GM18511 (cell line): ENCODE measurements around the gene SAYSD1.
A peak's percentile ranks its signal among the peaks of the same experiment; 100 is the strongest.

Source experiments
- ATAC-seq: cut with Tn5 transposase; IDR thresholded peaks from one replicate; pipeline ENCODE4 v1.9.1; 2021; ENCODE audit warnings: mild to moderate bottlenecking, moderate library complexity; ENCODE audit not compliant: unreplicated experiment

Gene SAYSD1

DNA sequence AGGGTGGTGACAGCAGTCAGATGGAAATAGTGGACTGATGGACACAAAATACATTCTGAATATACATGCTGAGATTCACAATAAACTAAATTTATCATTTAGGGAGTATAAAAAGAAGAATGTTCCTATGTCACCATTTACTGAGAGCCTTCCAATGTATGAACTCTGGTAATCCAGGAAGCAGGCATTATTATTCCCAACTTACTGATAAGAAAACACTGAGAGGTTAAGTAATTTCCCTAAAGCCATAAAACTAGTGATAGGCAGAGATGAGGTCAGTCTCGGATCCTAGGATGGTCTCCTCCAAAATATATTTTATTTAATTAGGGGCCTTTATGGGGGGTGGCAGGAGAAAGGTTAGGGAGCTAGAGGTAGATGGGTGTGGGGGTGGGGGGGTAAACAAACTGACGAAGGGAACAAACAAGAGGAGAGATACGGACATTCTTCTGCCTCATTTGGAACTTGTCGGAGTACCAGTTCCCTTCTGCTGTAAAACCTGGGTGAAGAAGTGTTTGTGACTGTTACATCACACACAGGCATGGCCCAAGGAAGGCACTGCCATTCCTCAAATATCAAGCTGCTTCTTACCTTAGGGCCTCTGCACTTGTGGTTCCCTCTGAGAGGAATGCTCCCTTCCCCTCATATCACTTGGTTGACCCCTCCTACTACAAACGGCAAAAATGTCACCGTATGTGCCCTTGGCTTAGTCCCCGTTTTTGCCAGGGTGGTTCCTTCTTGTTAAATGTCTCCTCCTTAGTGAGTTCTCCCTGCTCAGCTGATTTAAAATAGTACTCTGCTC is 6.7 kb downstream of the SAYSD1 start:
- ATAC-seq, result no peak

GRCh38 chr6:39107641-39108040 is 7.3 kb downstream of the SAYSD1 start:
- no peak for ATAC-seq

- ATAC-seq, result no peak
Measured at GRCh38 chr6:39107034-39107433, 8.0 kb downstream of the SAYSD1 start.

GRCh38 chr6:39104528-39104927 is 10.5 kb downstream of the SAYSD1 start:
- ATAC-seq, result no peak

DNA sequence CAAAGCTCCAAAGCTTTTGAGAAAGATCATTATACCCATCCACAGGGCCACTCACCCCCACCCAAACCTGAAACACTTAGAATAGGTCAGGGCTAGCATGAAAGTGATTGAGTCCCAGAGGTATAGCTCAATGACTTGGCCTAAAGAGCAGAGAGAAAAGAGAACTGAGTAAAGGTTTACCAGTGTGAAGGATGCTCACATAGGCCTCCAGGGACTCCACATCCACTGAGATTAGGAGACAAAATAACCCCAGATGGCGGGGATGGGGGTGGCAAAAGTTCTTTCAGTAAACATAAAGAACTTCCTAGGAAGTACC is 12.2 kb downstream of the SAYSD1 start:
- ATAC-seq, result peak; percentile 87

DNA sequence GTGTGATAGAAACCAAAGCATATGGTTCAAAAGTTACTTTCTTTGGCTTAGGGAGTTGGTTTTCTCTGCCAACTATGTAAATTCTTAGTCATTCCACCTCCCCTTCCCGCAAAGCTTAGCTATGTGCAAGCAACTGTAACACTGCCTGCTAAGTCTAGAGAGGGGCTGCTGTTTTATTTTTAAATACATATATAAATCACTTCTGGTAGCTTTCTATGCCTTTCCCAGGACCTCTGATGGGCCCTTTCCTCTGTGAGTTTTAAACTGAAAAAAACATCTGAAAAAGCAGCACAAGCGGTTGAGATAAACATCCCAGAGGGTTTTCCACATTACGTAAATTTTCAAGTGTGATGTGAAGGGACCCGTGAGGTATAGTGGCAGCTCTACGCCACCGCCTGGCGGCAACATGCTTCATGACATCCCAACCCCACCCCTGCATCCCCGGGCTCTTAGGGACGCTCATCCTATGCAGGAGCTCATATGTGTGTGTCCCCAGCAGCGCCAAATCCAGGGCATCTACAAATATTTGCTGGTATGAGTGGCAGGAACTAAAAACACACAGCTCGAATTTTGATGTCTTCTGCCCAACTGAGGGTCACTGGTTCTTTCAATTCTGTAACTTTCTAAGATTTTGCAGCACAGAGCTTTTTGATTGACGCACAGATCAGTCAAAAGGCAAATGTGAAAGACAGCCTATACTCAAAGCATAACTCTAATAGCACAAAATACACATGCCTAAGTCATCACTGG is 12.7 kb downstream of the SAYSD1 start:
- ATAC-seq, result no peak

GRCh38 chr6:39100358-39100757 is 14.6 kb downstream of the SAYSD1 start:
- no peak for ATAC-seq

GRCh38 chr6:39095578-39095977 is 19.4 kb downstream of the SAYSD1 start:
- ATAC-seq, result no peak

- no peak for ATAC-seq
Measured at GRCh38 chr6:39093149-39093708, 21.8 kb downstream of the SAYSD1 start.

DNA sequence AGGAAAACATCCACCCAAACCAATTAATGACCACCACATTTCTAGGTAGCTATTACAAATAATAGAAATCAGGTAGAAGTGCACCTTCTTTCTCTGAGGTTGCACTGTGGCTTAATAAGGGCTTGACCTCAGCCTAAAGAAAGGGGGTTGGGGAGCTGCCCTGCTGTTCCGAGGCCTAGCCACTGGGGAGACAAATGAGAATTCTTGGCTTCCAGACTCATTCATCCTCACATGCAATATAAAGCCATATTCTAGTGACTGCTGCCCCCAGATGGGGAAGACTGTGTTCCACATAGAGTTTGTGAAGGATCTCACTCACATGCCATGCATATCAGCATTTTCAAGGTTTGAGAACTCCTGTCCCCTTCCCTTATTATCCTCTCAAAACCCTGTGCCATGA is 22.9 kb downstream of the SAYSD1 start:
- no peak for ATAC-seq

GRCh38 chr6:39091220-39091619 is 23.8 kb downstream of the SAYSD1 start:
- ATAC-seq, result no peak

DNA sequence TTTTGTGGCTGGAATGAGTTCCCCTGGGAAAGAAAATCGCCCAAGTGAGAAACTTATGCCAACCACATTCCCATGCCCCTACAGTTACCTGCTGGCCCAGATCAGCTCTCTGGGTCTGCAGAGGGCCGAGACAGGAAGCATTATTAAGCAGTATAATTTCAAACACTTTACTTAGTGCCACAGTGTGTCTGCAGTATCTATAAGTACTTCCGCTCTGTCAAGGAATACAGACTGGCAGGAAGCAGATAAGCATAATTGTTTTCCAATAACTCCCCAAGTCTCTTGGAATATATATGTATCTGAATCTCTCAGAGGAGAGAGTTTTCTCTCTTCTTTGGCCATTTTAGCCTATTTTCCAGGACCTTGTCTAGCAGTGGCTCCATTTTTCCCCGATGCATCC is 24.9 kb downstream of the SAYSD1 start:
- ATAC-seq, result no peak

- ATAC-seq, result no peak
Measured at GRCh38 chr6:39088331-39088730, 26.7 kb downstream of the SAYSD1 start.

DNA sequence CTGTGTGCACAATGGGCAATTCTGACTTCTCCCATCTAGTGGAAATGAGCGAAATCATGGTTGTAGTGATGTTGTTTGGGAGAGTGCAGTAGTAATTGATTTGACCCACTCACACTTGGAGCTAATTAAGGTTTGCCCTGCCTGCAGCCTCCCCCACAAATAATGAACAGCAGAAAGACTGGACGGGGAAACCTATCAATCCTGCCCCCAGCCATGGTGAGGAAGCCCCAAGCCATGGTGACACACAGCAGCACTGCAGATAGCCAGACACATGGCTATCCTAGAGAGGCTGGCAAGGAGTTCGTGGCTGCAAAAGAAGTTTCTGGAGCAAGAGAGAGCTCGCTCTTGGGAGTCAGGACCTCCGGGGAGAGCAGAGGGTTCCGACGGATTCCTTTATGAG is 27.8 kb downstream of the SAYSD1 start:
- no peak for ATAC-seq

GRCh38 chr6:39086711-39087110 is 28.3 kb downstream of the SAYSD1 start:
- ATAC-seq, result no peak

DNA sequence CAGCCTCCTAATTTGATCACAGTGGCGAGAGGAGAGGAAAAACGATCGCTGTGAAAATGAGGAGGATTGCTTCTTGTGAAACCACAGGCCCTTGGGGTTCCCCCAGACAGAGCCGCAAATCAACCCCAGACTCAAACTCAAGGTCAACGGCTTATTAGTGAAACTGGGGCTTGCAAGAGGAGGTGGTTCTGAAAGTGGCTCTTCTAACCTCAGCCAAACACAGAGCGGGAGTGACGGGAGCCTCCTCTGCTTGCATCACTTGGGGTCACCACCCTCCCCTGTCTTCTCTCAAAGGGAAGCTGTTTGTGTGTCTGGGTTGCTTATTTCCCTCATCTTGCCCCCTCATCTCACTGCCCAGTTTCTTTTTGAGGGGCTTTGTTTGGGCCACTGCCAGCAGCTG is 28.7 kb downstream of the SAYSD1 start:
- ATAC-seq, result peak; percentile 93

DNA sequence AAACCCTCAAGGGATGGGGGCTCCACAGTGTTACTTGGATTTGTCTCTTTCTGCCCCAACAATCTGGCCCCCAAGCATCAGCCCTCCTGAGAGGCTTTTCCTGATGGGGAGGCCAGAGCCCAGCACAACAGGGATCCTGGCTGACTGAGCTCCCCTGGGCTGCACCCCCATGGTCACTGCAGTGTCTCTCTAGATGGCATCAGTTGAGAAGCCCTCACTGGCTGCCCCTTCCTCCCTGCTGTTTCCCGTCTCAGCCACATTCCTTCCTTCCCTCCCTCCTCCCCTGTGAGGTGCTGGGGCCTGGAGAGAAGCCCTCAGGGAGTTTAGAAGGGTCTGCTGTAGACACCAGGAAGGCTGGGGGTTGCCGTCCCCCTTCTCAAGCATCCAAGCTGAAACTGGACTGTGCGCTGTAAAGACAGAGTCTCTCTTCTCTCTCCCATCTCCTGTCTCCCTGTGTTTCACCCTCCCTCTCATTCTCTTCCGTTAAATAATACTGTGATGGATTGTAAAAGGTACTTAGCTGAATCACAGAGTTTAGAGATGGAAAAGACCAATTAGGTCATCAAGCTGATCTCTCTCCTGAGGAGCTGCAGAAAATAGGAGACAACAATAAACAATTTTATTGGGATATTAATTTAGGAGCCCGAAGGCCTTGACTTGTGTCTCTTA is 29.7 kb downstream of the SAYSD1 start:
- ATAC-seq, result no peak

GRCh38 chr6:39084506-39084905 is 30.5 kb downstream of the SAYSD1 start:
- ATAC-seq, result no peak

DNA sequence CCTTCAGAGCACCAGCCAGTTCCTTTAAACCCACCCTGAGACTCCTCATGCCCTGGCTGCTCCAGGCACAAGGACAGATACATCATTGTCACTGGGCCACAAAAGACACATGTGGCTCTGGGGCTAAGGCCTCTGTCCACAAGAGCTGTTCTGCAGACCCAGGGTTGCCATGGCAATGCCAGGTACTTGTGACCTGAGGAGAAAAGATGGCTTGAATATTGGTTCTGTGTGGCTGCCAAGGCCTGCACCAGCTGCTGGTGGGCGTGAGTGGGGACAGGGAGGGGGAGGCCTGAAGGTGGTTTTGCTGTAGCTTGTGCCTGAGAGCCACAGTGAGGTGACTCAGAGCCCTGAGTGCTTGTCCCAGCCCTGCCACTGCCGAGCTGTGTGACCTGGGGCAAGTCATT is 31.8 kb downstream of the SAYSD1 start:
- ATAC-seq, result no peak

DNA sequence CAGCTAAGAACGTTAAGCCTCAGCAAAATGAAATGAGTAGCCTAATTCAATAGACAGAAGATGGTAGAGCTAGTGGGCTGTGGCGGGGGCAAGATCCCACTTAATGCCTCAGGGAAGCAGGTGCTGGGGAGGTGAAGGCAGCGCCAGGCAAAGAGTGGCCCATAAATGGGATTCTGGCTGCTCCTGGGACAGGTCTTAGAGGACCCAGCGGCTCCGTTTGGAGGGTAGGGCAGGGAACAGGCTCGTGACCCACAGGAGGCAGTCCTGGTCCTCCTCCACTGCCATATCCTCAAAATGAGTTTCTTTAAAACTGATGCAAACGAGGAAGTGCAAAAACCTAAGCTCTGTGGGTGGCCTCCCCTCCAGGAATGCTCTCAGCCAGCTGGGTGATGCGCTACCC is 32.7 kb downstream of the SAYSD1 start:
- ATAC-seq, result no peak

- ATAC-seq, result no peak
Measured at GRCh38 chr6:39080246-39080875, 34.6 kb downstream of the SAYSD1 start.
